MCF 10A (cell line): Measurements from ENCODE around the gene UBE2I. TPM values are rescaled to one million over a fixed set of nuclear protein-coding genes. Genes with fewer than 3 reads are reported as not detected.
"Not testable (repeated sequence)": the region's sequence is repeated elsewhere in the genome, so short reads cannot be mapped to it uniquely, and the experiment has no call there.

Experiments used
- BruUV-seq: library from RNA; stranded (reverse); fragments of 400-500 nt; replicated peaks from 2 replicates; lab custom pipeline; 2021; lab: Mats Ljungman, UMichigan
- CTCF ChIA-PET: fragments of 300-600 bp; sonication (Branson Sonifier 250); formaldehyde crosslinking; extraction: SDS; loops from one replicate; lab custom pipeline; 2021; ENCODE audit warnings: antibody characterized with exemption, inconsistent platforms; lab: Yijun Ruan, JAX
- POLR2A ChIA-PET: fragments of 300-600, 350-650 bp; sonication (Branson Sonifier 250); formaldehyde crosslinking; extraction: SDS; loops from one replicate; lab custom pipeline; 2020; ENCODE audit warnings: antibody characterized with exemption, inconsistent platforms; lab: Yijun Ruan, JAX
- DNase-seq: peaks from one replicate; pipeline ENCODE4 v3.0.0-alpha.2; 2018; ENCODE audit not compliant: unreplicated experiment
- H3K27ac Mint-ChIP-seq: one replicate; pipeline ENCODE4 v1.8.0; 2022; ENCODE audit warnings: mild to moderate bottlenecking, low read depth, mixed read lengths; ENCODE audit not compliant: unreplicated experiment
- H3K27me3 Mint-ChIP-seq: one replicate; pipeline ENCODE4 v1.8.0; 2022; ENCODE audit warnings: mixed read lengths; ENCODE audit not compliant: insufficient read depth, unreplicated experiment
- H3K36me3 Mint-ChIP-seq: one replicate; pipeline ENCODE4 v1.8.0; 2022; ENCODE audit warnings: mild to moderate bottlenecking, moderate library complexity, mixed read lengths; ENCODE audit not compliant: insufficient read depth, unreplicated experiment
- H3K4me1 Mint-ChIP-seq: one replicate; pipeline ENCODE4 v1.8.0; 2022; ENCODE audit warnings: mixed read lengths; ENCODE audit not compliant: insufficient read depth, unreplicated experiment
- H3K4me3 Mint-ChIP-seq: one replicate; pipeline ENCODE4 v1.8.0; 2022; ENCODE audit warnings: mild to moderate bottlenecking, moderate library complexity, mixed read lengths; ENCODE audit not compliant: unreplicated experiment
- H3K9me3 Mint-ChIP-seq: one replicate; pipeline ENCODE4 v1.8.0; 2022; ENCODE audit warnings: mixed read lengths; ENCODE audit not compliant: unreplicated experiment
- intact Hi-C: fragments of 100-400 bp; cut with micrococcal nuclease; formaldehyde crosslinking; loops from 2 replicates; pipeline ENCODE4 v1.14.1; 2022
- total RNA-seq: library from RNA; stranded (reverse); gene quantifications from 2 replicates; pipeline ENCODE4 v1.2.3, GENCODE V29; 2022
- TF ChIP-seq, protein P1 (sequence below): fragments of 200-600 bp; IDR thresholded peaks from one replicate; pipeline ENCODE4 v1.8.0; 2022; ENCODE audit warnings: antibody characterized with exemption, mild to moderate bottlenecking; ENCODE audit not compliant: unreplicated experiment

Gene UBE2I
- total RNA-seq, 1 experiment from 2014 or later, result 163 TPM

DNA sequence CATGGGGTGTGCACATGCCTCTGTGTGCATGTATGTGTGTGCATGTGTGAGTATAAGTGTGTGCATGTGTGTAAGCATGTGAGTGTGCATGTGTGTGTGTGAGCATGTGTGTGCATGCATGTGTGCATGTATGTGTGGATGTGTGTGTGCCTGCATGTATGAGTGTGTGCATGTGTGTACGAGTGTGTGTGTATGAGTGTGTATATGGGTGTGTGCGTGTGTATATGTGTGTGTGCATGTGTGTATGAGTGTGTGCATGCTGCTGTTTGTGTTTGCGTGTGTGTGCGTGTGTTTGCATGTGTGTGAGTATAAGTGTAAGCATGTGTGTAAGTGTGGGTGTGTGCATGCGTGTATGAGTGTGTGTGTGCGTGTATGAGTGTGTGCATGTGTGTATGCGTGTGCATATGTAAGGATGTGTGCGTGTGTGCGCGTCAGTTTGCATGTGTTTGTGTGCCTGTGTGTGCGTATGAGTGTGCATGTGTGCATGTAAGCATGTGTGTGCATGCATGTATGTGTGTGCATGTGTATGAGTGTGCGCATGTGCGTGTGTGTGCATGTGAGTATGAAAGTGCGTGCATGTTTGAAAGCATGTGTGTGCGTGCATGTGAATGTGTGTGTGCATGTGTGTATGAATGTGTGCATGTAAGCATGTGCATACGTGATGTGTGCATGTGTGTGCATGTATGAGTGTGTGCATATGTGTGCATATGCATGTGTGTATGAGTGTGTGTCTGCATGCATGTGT, 44.9 kb upstream of the UBE2I start:
- intact Hi-C loops, result no loop called here
- POLR2A ChIA-PET, result no interaction called here
- no TSS peak for BruUV-seq
- TF ChIP-seq, protein P1, sequence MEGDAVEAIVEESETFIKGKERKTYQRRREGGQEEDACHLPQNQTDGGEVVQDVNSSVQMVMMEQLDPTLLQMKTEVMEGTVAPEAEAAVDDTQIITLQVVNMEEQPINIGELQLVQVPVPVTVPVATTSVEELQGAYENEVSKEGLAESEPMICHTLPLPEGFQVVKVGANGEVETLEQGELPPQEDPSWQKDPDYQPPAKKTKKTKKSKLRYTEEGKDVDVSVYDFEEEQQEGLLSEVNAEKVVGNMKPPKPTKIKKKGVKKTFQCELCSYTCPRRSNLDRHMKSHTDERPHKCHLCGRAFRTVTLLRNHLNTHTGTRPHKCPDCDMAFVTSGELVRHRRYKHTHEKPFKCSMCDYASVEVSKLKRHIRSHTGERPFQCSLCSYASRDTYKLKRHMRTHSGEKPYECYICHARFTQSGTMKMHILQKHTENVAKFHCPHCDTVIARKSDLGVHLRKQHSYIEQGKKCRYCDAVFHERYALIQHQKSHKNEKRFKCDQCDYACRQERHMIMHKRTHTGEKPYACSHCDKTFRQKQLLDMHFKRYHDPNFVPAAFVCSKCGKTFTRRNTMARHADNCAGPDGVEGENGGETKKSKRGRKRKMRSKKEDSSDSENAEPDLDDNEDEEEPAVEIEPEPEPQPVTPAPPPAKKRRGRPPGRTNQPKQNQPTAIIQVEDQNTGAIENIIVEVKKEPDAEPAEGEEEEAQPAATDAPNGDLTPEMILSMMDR, result no peak
- H3K4me1 Mint-ChIP-seq, result no peaks in the 10 kb centered on the region
- no peak overlapping the region for H3K27ac Mint-ChIP-seq
- no peak for DNase-seq
- CTCF ChIA-PET, result interaction anchor here (0.6 kb wide), 1 partner anchor 213 kb away, joined by 6 read pairs; no protein-coding TSS in a partner anchor
- peaks cover 8% of the 10 kb centered on the region for H3K9me3 Mint-ChIP-seq
- peaks cover 46% of the 10 kb centered on the region for H3K27me3 Mint-ChIP-seq
- no peak overlapping the region for H3K4me3 Mint-ChIP-seq
- no peaks in the 10 kb centered on the region for H3K36me3 Mint-ChIP-seq

DNA sequence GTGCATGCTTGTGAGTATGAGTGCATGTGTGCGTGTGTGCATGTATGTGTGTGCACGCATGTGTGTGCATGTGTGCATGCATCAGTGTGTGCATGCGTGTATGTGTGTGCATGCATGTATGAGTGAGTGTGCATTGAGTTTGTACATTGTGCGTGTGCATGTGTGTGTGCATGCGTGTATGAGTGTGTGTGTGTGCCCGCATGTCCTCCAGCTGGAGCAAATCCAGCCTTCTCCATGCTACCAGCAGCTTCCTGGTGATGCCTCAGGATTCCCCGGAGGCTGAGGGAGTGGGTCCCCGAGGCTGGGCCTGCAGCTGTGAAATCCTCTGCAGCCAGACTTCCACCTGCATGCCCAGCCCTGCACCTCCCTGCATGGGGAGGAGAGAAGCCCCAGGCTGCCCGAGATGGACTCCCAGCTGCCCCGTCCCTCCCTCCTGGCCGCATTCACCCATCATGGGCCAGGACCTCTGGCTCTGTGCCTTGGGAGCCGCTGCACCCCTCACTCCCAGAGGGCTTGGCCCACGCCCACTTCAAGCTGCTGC, 44.3 kb upstream of the UBE2I start:
- peaks cover 8% of the 10 kb centered on the region for H3K9me3 Mint-ChIP-seq
- H3K4me1 Mint-ChIP-seq, result no peaks in the 10 kb centered on the region
- POLR2A ChIA-PET, result no interaction called here
- no peak overlapping the region for H3K4me3 Mint-ChIP-seq
- no peaks in the 10 kb centered on the region for H3K36me3 Mint-ChIP-seq
- no peak overlapping the region for H3K27ac Mint-ChIP-seq
- CTCF ChIA-PET, result no interaction called here
- no TSS peak for BruUV-seq
- TF ChIP-seq, protein P1, result no peak
- peaks cover 40% of the 10 kb centered on the region for H3K27me3 Mint-ChIP-seq
- intact Hi-C loops, result no loop called here
- DNase-seq, result no peak

DNA sequence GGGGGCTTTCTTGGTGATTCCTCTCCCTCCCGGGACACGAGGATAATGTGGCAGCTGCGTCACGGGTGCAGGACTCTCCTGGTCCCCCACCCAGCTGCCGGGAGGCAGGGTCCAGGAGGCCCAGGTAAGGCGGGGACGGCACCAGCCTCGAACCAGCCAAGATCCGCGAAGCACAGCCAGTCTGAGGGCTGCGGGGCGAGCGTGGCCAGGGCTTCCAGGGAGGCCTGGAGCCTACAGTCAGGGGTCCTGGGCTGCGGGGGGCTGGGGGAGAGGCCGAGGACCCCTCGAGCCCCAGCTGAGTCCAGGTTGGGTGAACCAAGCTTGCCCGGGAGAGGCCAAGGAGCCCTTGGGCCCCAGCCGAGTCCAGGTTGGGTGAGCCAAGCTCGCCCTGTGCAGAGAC, 43.6 kb upstream of the UBE2I start:
- Mint-ChIP-seq H3K4me1 (no peaks in the 10 kb centered on the region), H3K27ac (no peak overlapping the region), H3K4me3 (no peak overlapping the region), H3K9me3 (peaks cover 8% of the 10 kb centered on the region), H3K27me3 (peaks cover 33% of the 10 kb centered on the region), H3K36me3 (no peaks in the 10 kb centered on the region)
- intact Hi-C loops, result no loop called here
- TF ChIP-seq, protein P1, result no peak
- CTCF ChIA-PET, result no interaction called here
- POLR2A ChIA-PET, result no interaction called here
- BruUV-seq, result no TSS peak
- no peak for DNase-seq

DNA sequence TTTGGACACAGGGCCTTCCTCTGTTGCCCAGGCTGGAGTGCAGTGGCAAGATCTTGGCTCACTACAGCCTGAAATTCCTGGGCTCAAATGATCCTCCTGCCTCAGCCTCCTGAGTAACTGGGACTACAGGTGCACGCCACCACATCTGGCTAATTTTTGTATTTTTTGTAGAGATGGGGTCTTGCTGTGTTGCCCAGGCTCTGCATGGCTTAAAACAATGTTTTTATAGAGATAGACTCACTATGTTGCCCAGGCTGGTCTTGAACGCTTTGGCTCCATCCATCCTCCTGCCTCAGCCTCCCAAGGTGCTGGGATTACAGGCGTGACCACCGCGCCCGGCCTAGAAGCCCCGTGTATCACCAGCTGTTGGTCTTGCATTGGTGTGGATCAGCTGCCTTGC, 40.0 kb upstream of the UBE2I start:
- H3K27ac Mint-ChIP-seq, POLR2A ChIA-PET, intact Hi-C loops, H3K4me3 Mint-ChIP-seq, H3K36me3 Mint-ChIP-seq, DNase-seq, H3K9me3 Mint-ChIP-seq, BruUV-seq, CTCF ChIA-PET, H3K4me1 Mint-ChIP-seq: not testable (repeated sequence)
- peaks cover 22% of the 10 kb centered on the region for H3K27me3 Mint-ChIP-seq
